Measurements from ENCODE around the gene SHLD2.
"Not testable (repeated sequence)": the region's sequence is repeated elsewhere in the genome, so short reads cannot be mapped to it uniquely, and the experiment has no call there.

DNA sequence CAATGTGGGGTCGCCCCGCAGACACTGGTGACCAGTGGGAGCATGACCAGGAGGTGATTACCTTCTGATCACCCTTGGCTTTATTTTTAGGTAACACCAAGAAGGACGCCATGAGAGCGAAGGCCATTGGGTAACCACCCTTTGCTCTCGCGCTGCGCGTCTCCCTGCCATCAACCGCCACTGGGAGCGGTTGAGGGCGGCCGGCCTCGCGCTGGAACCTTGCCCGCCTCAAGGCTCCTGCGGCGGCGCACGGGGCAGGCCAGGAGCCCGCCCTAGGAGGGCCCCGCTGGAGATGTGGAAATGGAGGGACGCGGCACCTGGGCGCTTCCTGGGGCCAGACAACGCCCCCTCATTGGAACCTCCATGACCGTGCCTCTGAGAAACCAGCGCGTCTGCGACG, 127.8 kb downstream of the SHLD2 start:
- TF ChIP-seq, protein P1, sequence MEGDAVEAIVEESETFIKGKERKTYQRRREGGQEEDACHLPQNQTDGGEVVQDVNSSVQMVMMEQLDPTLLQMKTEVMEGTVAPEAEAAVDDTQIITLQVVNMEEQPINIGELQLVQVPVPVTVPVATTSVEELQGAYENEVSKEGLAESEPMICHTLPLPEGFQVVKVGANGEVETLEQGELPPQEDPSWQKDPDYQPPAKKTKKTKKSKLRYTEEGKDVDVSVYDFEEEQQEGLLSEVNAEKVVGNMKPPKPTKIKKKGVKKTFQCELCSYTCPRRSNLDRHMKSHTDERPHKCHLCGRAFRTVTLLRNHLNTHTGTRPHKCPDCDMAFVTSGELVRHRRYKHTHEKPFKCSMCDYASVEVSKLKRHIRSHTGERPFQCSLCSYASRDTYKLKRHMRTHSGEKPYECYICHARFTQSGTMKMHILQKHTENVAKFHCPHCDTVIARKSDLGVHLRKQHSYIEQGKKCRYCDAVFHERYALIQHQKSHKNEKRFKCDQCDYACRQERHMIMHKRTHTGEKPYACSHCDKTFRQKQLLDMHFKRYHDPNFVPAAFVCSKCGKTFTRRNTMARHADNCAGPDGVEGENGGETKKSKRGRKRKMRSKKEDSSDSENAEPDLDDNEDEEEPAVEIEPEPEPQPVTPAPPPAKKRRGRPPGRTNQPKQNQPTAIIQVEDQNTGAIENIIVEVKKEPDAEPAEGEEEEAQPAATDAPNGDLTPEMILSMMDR (conservative IDR thresholded peaks at IDR 0.05 in 1 of 2, IDR thresholded peaks at IDR 0.05 in 1 of 2; ENCODE audit: extremely low read depth in 1 of 2, insufficient read depth in 1 of 2, low read depth in 1 of 2, low read length in 2 of 2): not testable (repeated sequence)
- not testable (repeated sequence) for TF ChIP-seq EZH2 (IDR thresholded peaks at IDR 0.05; ENCODE audit: borderline replicate concordance, low read length)
